IMR-90 (cell line): ENCODE measurements around the gene DCP1A. TPM values are rescaled to one million over a fixed set of nuclear protein-coding genes. Genes with fewer than 3 reads are reported as not detected.

ENCODE experiments used
- CHD1 ChIP-seq: IDR thresholded peaks from 2 replicates; pipeline ENCODE4 v1.6.1; 2012; ENCODE audit warnings: low read depth, low read length, improper control_type of control experiment
- FOS ChIP-seq: fragments of 150-350 bp; IDR thresholded peaks from 2 replicates; pipeline ENCODE4 v1.6.1; 2016; ENCODE audit warnings: low read depth, low read length
- MXI1 ChIP-seq: IDR thresholded peaks from 2 replicates; pipeline ENCODE4 v1.6.1; 2012; ENCODE audit warnings: low read depth, mild to moderate bottlenecking, low read length, moderate library complexity, borderline replicate concordance
- RFX5 ChIP-seq: IDR thresholded peaks from 2 replicates; pipeline ENCODE4 v1.8.0; 2012; ENCODE audit warnings: low read depth, mild to moderate bottlenecking, low read length, moderate library complexity
- polyA plus RNA-seq, 3 experiments: library from polyadenylated mRNA; depleted of rRNA; stranded (reverse); fragments of >200 nt; gene quantifications; 2 replicates each; pipeline ENCODE4 v1.2.3, GENCODE V29; 2012; ENCODE audit warnings: low replicate concordance in 1 of 3
- total RNA-seq: library from RNA; depleted of rRNA; stranded (reverse); fragments of >200 nt; gene quantifications from 2 replicates; pipeline ENCODE4 v1.2.3, GENCODE V29; 2012

Gene DCP1A
- total and polyA plus RNA-seq, 2 of the 4 experiments (the other 2 are of a cell fraction) = 13.2 to 30.1 TPM

DNA sequence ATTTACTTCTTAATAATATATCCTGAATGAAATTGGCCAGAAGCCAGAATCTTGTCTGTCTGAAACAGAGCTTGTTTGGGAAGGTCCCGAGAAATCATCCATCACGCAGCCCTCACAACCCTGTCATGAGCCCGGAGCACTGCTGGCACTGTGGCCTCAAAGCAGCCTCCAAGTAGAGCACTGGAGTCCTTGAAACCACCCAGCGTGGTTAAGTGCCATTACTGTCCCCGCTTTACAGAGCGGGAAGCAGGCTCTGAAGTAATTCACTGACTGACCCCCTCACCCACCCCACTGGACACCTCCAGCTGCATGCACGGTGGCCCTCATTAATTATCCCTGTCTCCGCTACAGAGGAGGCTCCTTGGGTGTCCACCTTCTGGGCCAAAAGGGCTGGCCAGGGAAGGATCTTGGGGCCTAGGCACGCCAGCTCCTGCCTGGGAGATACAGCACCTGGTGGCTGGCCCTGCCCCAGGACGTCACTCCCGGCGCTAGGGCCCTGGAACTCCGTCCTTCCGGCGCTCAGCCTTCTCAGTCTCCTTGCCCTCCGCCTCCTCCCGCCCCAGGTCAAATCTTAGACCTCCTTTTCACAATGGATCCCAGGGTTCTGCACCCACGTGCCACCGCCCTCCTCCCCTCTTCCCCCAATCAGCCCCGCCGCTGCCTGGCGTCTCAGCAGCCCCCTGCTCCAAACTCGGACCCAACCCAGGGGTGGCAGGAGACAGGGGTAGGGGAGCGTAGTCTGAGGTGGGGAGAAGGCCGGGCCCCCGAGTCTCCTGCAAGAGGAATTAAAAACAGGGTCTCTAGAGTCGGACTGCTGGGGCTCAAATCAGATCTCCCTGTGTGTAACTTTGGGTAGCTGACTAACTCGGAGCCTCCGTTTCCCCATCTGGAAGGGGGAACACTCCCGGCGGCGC lies 92.6 kb downstream of the DCP1A start (continued):
- TF ChIP-seq MXI1 = peak; percentile 29; the same call in 1 of the 2 replicates
- TF ChIP-seq RFX5 = no peak
- TF ChIP-seq FOS = no peak
- no peak for TF ChIP-seq CHD1
